Gastrocnemius medialis (tissue), 4 donors: ENCODE data around the gene FADD.

Source experiments
- CTCF ChIP-seq, 5 experiments: fragments of 450-650 bp in 3 of 5; fragments of 200-600 bp in 2 of 5; sonication (generic) in 2 of 5; IDR thresholded peaks in 4 of 5; conservative IDR thresholded peaks in 1 of 5; 1 replicate in 4 of 5; 2 replicates in 1 of 5; pipeline ENCODE4 v1.5.1; 2016 to 2019; ENCODE audit warnings: antibody characterized with exemption in 5 of 5, mild to moderate bottlenecking in 3 of 5, moderate library complexity in 3 of 5
- POLR2A ChIP-seq, 2 donors: fragments of 450-650 bp; IDR thresholded peaks; one replicate each; pipeline ENCODE4 v1.6.1; 2017; ENCODE audit warnings: antibody characterized with exemption in 2 of 2, mild to moderate bottlenecking in 2 of 2, moderate library complexity in 2 of 2

DNA sequence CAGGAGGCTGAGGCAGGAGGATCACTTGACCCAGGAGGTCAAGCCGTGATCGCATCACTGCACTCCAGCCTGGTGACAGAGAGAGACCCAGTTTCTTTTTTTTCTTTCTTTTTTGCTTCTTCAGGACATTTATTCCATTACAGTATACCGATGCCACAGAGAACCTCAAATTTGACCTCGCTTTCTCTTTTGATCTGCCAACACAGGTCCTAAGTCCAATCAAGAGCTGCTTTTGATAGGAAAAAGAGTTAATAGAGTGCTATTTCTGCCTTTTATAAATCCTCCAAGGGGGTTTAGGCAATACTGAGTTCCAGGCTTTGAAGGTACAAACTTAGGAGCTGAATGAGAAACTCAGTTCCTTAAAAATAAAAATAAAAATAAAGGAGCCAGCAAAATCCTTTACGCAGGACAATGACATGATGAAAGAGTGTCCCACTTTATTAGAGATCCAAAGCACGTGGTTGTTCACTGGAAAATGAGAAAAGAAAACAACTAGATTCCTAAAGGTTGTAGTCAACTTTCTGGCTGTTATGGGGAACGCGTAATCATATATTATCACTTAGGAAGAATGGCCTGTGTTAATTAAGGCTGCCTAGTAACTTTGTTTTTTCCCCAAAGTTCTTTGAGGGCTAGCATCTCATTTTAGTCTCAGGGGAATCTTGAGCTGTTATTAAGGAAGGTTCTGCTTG, 27.2 kb downstream of the FADD start:
- TF ChIP-seq CTCF (IDR thresholded peaks at IDR 0.05 in 4 of 5, conservative IDR thresholded peaks at IDR 0.05 in 1 of 5) = no peak
- TF ChIP-seq POLR2A (IDR thresholded peaks at IDR 0.05) = no peak
